ENCODE measurements around the gene A4GALT. TPM values are rescaled to one million over a fixed set of nuclear protein-coding genes. Genes with fewer than 3 reads are reported as not detected.
"Not testable (repeated sequence)": the region's sequence is repeated elsewhere in the genome, so short reads cannot be mapped to it uniquely, and the experiment has no call there.

The A4GALT gene
- total RNA-seq, 1 donor, result 0.10 TPM

DNA sequence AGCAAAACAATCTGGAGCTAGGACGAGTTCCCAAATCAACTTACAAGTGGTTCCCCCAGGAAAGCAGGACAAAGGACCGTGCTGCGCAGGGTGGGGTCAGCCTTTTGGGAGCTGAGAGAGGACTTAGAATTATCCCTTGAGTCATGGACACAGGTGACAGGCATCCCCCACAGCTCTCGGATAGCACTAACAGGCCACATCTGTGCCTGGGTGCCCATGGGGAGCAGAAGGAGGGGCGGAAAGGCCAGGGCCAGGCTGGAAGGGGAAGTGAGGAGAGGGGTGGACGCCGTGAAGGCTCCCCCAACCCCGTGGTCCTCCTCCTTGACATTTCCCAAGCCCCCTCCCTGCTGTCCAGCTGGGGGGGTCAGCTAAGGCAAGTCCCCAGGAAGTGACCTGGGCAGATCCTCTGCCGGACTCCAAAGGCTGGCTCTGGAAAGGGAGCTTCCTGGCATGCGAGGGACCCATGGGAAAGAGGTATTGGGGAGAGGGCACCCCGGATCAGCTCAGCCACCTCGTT is 31.6 kb upstream of the A4GALT start:
- H3K9me3 ChIP-seq (ENCODE audit: low read depth, low read length), result no peaks in the 10 kb centered on the region
- peaks cover 4% of the 10 kb centered on the region for H3K4me1 ChIP-seq (ENCODE audit: insufficient read depth, low read length)
- H3K4me3 ChIP-seq (ENCODE audit: low read length), result no peak overlapping the region
- no peaks in the 10 kb centered on the region for H3K27me3 ChIP-seq (ENCODE audit: insufficient read depth, low read length)

DNA sequence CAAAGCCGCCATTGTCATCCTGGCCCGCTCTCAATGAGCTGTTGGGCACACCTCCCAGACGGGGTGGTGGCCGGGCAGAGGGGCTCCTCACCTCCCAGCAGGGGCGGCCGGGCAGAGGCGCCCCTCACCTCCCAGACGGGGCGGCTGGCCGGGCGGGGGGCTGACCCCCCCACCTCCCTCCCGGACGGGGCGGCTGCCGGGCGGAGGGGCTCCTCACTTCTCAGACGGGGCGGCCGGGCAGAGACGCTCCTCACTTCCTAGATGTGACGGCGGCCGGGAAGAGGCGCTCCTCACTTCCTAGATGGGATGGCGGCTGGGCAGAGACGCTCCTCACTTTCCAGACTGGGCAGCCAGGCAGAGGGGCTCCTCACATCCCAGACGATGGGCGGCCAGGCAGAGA is 29.8 kb upstream of the A4GALT start:
- H3K4me3 ChIP-seq (ENCODE audit: low read length); H3K27me3 ChIP-seq (ENCODE audit: insufficient read depth, low read length); H3K4me1 ChIP-seq (ENCODE audit: insufficient read depth, low read length); H3K9me3 ChIP-seq (ENCODE audit: low read depth, low read length): not testable (repeated sequence)

- Histone ChIP-seq H3K27me3 (ENCODE audit: insufficient read depth, low read length) (no peaks in the 10 kb centered on the region), H3K4me3 (ENCODE audit: low read length) (no peak overlapping the region), H3K9me3 (ENCODE audit: low read depth, low read length) (no peaks in the 10 kb centered on the region), H3K4me1 (ENCODE audit: insufficient read depth, low read length) (no peaks in the 10 kb centered on the region)
These were observed 27.2 kb upstream of the A4GALT start for GRCh38 chr22:42747701-42748513.

DNA sequence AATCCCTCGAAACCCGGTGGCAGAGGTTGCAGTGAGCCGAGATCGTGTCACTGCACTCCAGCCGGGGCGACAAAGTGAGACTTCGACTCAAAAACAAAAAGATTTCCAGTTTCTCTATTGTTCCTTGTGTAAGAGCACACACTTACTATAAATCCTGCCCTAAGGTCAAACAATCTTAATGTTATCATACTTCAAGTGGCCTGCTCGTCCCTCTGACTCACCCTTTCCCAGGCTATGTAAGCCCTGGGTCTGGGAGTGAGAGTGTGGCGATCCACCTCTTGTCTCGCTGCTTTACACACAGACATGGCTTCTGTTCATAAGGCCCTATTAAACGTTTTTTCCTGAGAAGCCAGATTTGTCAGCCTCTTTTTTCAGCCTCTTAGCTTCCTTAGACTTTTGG is 24.4 kb upstream of the A4GALT start:
- Histone ChIP-seq H3K9me3 (ENCODE audit: low read depth, low read length) (no peaks in the 10 kb centered on the region), H3K4me3 (ENCODE audit: low read length) (no peak overlapping the region), H3K4me1 (ENCODE audit: insufficient read depth, low read length) (no peaks in the 10 kb centered on the region), H3K27me3 (ENCODE audit: insufficient read depth, low read length) (no peaks in the 10 kb centered on the region)

- no peaks in the 10 kb centered on the region for H3K4me1 ChIP-seq (ENCODE audit: insufficient read depth, low read length)
- H3K27me3 ChIP-seq (ENCODE audit: insufficient read depth, low read length), result no peaks in the 10 kb centered on the region
- H3K4me3 ChIP-seq (ENCODE audit: low read length), result no peak overlapping the region
- H3K9me3 ChIP-seq (ENCODE audit: low read depth, low read length), result no peaks in the 10 kb centered on the region
These were observed 22.9 kb upstream of the A4GALT start for GRCh38 chr22:42743501-42743991.

DNA sequence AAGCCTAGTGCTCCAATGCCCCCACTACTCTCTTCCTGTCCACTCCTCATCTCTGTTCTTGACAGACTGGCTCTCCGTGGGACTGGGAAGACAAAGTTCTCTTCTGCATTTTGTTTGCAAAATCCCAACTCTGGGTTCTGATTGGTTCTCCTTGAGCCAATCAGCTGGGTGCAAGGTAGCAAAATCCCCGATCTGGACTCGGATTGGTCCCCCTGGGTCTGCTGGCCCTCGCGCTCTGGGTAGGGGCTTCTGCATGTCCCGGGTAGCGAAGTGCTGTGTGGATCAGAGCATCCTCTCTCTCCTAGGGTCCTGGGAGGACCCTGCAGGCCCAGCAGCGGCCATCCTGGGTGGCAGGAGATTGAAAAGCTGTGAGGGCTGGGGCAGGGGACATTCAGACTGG is 22.3 kb upstream of the A4GALT start:
- H3K9me3 ChIP-seq (ENCODE audit: low read depth, low read length), result no peaks in the 10 kb centered on the region
- H3K4me3 ChIP-seq (ENCODE audit: low read length), result no peak overlapping the region
- H3K27me3 ChIP-seq (ENCODE audit: insufficient read depth, low read length), result no peaks in the 10 kb centered on the region
- no peaks in the 10 kb centered on the region for H3K4me1 ChIP-seq (ENCODE audit: insufficient read depth, low read length)

- H3K4me1 ChIP-seq (ENCODE audit: insufficient read depth, low read length); H3K27me3 ChIP-seq (ENCODE audit: insufficient read depth, low read length); H3K9me3 ChIP-seq (ENCODE audit: low read depth, low read length); H3K4me3 ChIP-seq (ENCODE audit: low read length): not testable (repeated sequence)
These were observed 19.6 kb upstream of the A4GALT start for GRCh38 chr22:42740320-42740719.

GRCh38 chr22:42734406-42734805 is 13.7 kb upstream of the A4GALT start:
- Histone ChIP-seq H3K27me3 (ENCODE audit: insufficient read depth, low read length) (no peaks in the 10 kb centered on the region), H3K9me3 (ENCODE audit: low read depth, low read length) (no peaks in the 10 kb centered on the region), H3K4me3 (ENCODE audit: low read length) (no peak overlapping the region), H3K4me1 (ENCODE audit: insufficient read depth, low read length) (no peaks in the 10 kb centered on the region)

DNA sequence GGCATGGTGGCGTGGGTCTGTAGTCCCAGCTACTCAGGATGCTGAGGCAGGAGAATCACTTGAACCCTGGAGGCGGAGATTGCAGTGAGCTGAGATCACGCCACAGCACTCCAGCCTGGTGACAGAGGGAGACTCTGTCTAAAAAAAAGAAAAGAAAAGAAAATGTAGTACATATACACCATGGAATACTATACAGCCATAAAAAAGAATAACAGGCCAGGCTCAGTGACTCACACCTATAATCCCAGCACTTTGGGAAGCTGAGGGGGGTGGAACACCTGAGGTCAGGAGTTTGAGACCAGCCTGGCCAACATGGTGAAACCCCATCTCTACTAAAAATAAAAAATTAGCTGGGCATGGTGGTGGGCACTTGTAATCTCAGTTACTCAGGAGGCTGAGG is 12.7 kb upstream of the A4GALT start:
- H3K4me3 ChIP-seq (ENCODE audit: low read length); H3K4me1 ChIP-seq (ENCODE audit: insufficient read depth, low read length); H3K9me3 ChIP-seq (ENCODE audit: low read depth, low read length); H3K27me3 ChIP-seq (ENCODE audit: insufficient read depth, low read length): not testable (repeated sequence)

- H3K27me3 ChIP-seq (ENCODE audit: insufficient read depth, low read length), result no peaks in the 10 kb centered on the region
- H3K4me3 ChIP-seq (ENCODE audit: low read length), result no peak overlapping the region
- H3K4me1 ChIP-seq (ENCODE audit: insufficient read depth, low read length), result no peaks in the 10 kb centered on the region
- no peaks in the 10 kb centered on the region for H3K9me3 ChIP-seq (ENCODE audit: low read depth, low read length)
These were observed 11.4 kb upstream of the A4GALT start for GRCh38 chr22:42732081-42732480.

DNA sequence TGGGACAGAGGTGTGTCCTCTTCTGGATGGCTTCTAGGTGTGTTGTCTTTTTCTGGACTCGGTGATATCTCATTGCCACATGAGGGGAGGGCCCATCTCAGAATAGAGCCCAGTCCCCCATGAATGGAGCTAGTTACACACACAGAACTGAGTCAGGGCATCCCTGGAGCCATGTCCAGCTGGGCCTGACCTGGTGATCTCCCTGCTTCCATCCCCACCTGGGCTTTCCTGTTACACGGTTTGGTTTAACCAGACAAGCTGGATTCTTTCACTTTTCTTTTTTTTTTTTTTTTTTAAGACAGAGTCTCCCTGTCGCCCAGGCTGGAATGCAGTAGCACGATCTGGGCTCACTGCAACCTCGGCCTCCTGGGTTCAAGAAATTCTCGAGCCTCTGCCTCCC is 6.1 kb upstream of the A4GALT start:
- H3K4me1 ChIP-seq (ENCODE audit: insufficient read depth, low read length), result no peaks in the 10 kb centered on the region
- H3K4me3 ChIP-seq (ENCODE audit: low read length), result no peak overlapping the region
- H3K27me3 ChIP-seq (ENCODE audit: insufficient read depth, low read length), result peaks cover 3% of the 10 kb centered on the region
- H3K9me3 ChIP-seq (ENCODE audit: low read depth, low read length), result no peaks in the 10 kb centered on the region

DNA sequence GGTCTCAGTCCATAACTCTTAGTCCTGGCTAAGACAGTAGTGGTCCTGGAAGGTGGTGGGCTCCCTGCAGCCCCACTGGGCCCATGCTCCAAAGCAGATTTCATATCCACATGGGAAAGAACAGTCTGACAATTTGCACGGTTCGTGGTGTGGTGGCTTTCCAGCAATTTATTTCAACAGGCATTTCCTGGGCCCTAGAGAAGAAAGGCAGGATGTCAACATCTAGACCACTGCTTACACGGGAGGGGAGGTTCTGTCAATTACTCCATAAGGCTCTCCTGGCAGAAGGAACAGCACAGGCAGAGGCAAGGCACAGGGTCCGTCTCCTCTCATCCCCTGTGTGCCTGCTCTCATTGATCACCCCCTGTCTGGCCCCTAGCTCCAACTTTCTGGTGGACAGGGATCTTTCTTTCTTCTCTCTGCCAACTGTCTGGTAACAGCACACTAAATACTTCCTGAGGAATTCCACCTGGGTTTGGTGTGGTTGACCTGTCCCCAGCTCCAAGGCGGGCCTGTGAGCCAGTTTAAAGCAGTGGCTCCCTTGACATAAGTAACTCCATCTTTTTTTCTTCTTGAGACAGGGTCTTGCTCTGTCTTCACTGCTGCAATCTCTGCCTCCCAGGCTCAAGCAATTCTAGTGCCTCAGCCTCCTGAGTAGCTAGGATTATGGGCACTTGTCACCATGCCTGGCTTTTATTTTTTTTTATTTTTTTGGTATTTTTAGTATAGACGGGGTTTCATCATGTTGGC is 5.1 kb upstream of the A4GALT start:
- peaks cover 12% of the 10 kb centered on the region for H3K27me3 ChIP-seq (ENCODE audit: insufficient read depth, low read length)
- H3K9me3 ChIP-seq (ENCODE audit: low read depth, low read length), result no peaks in the 10 kb centered on the region
- no peaks in the 10 kb centered on the region for H3K4me1 ChIP-seq (ENCODE audit: insufficient read depth, low read length)
- H3K4me3 ChIP-seq (ENCODE audit: low read length), result no peak overlapping the region

GRCh38 chr22:42724062-42724461 is 3.4 kb upstream of the A4GALT start:
- Histone ChIP-seq H3K9me3 (ENCODE audit: low read depth, low read length) (no peaks in the 10 kb centered on the region), H3K4me3 (ENCODE audit: low read length) (no peak overlapping the region), H3K27me3 (ENCODE audit: insufficient read depth, low read length) (peaks cover 25% of the 10 kb centered on the region), H3K4me1 (ENCODE audit: insufficient read depth, low read length) (peaks cover 10% of the 10 kb centered on the region)

- no peak overlapping the region for H3K4me3 ChIP-seq (ENCODE audit: low read length)
- no peaks in the 10 kb centered on the region for H3K9me3 ChIP-seq (ENCODE audit: low read depth, low read length)
- H3K27me3 ChIP-seq (ENCODE audit: insufficient read depth, low read length), result peaks cover 35% of the 10 kb centered on the region
- H3K4me1 ChIP-seq (ENCODE audit: insufficient read depth, low read length), result peaks cover 10% of the 10 kb centered on the region
These were observed 370 bp upstream of the A4GALT start for GRCh38 chr22:42721045-42721434.

GRCh38 chr22:42719656-42720262 is 911 bp downstream of the A4GALT start:
- Histone ChIP-seq H3K27me3 (ENCODE audit: insufficient read depth, low read length) (peaks cover 35% of the 10 kb centered on the region), H3K4me1 (ENCODE audit: insufficient read depth, low read length) (peaks cover 10% of the 10 kb centered on the region), H3K9me3 (ENCODE audit: low read depth, low read length) (no peaks in the 10 kb centered on the region), H3K4me3 (ENCODE audit: low read length) (no peak overlapping the region)
